ENCODE results near the gene CCDC69.

The CCDC69 gene

GRCh38 chr5:151196556-151197290, 27.2 kb downstream of the CCDC69 start:
- H3K4me3 ChIP-seq (ENCODE audit: low read depth, low read length): no peak overlapping the region
- no peak for TF ChIP-seq CTCF (IDR thresholded peaks at IDR 0.05; ENCODE audit: insufficient read depth, low read depth, low read length, missing control alignments)
- DNase-seq (ENCODE audit: low read depth): peak; percentile 72

GRCh38 chr5:151195622-151196021, 28.3 kb downstream of the CCDC69 start:
- TF ChIP-seq CTCF (IDR thresholded peaks at IDR 0.05; ENCODE audit: insufficient read depth, low read depth, low read length, missing control alignments): no peak
- no peak overlapping the region for H3K4me3 ChIP-seq (ENCODE audit: low read depth, low read length)
- DNase-seq (ENCODE audit: low read depth): no peak

GRCh38 chr5:151192626-151193025, 31.3 kb downstream of the CCDC69 start:
- no peak for TF ChIP-seq CTCF (IDR thresholded peaks at IDR 0.05; ENCODE audit: insufficient read depth, low read depth, low read length, missing control alignments)
- no peak overlapping the region for H3K4me3 ChIP-seq (ENCODE audit: low read depth, low read length)
- no peak for DNase-seq (ENCODE audit: low read depth)

GRCh38 chr5:151191661-151192060, 32.2 kb downstream of the CCDC69 start:
- no peak overlapping the region for H3K4me3 ChIP-seq (ENCODE audit: low read depth, low read length)
- no peak for DNase-seq (ENCODE audit: low read depth)
- no peak for TF ChIP-seq CTCF (IDR thresholded peaks at IDR 0.05; ENCODE audit: insufficient read depth, low read depth, low read length, missing control alignments)

GRCh38 chr5:151189151-151189550, 34.7 kb downstream of the CCDC69 start:
- TF ChIP-seq CTCF (IDR thresholded peaks at IDR 0.05; ENCODE audit: insufficient read depth, low read depth, low read length, missing control alignments): no peak
- no peak for DNase-seq (ENCODE audit: low read depth)

GRCh38 chr5:151186538-151186937, 37.4 kb downstream of the CCDC69 start:
- TF ChIP-seq CTCF (IDR thresholded peaks at IDR 0.05; ENCODE audit: insufficient read depth, low read depth, low read length, missing control alignments): no peak
- H3K4me3 ChIP-seq (ENCODE audit: low read depth, low read length): no peak overlapping the region
- DNase-seq (ENCODE audit: low read depth): no peak

More at GRCh38 chr5:151189151-151189550, 34.7 kb downstream of the CCDC69 start:
- H3K4me3 ChIP-seq (ENCODE audit: low read depth, low read length): no peak overlapping the region

GRCh38 chr5:151186052-151186451, 37.8 kb downstream of the CCDC69 start:
- no peak overlapping the region for H3K4me3 ChIP-seq (ENCODE audit: low read depth, low read length)
- no peak for TF ChIP-seq CTCF (IDR thresholded peaks at IDR 0.05; ENCODE audit: insufficient read depth, low read depth, low read length, missing control alignments)
- no peak for DNase-seq (ENCODE audit: low read depth)
